ENCODE data around the gene KCNQ4.

KCNQ4 gene

GRCh38 chr1:40797668-40798010 lies 14.1 kb downstream of the KCNQ4 start:
- DNase-seq, result no peak

- DNase-seq, result no peak
These were observed 15.0 kb downstream of the KCNQ4 start for GRCh38 chr1:40798366-40799281.

- DNase-seq, result no peak
These were observed 15.8 kb downstream of the KCNQ4 start for GRCh38 chr1:40799351-40799867.

GRCh38 chr1:40801742-40802077 lies 18.1 kb downstream of the KCNQ4 start:
- DNase-seq, result no peak

- DNase-seq, result peak; percentile 57 to 83 (median 70)
These were observed 18.6 kb downstream of the KCNQ4 start for GRCh38 chr1:40802078-40802741.

- DNase-seq, result no peak
These were observed 19.1 kb downstream of the KCNQ4 start for GRCh38 chr1:40802742-40803113.

GRCh38 chr1:40803447-40803846 lies 19.9 kb downstream of the KCNQ4 start:
- no peak for DNase-seq

GRCh38 chr1:40803902-40804301 lies 20.3 kb downstream of the KCNQ4 start:
- DNase-seq, result no peak

- no peak for DNase-seq
These were observed 22.7 kb downstream of the KCNQ4 start for GRCh38 chr1:40806240-40806639.

- no peak for DNase-seq
These were observed 23.4 kb downstream of the KCNQ4 start for GRCh38 chr1:40806731-40807695.

GRCh38 chr1:40808002-40808401 lies 24.4 kb downstream of the KCNQ4 start:
- DNase-seq, result no peak

- DNase-seq, result no peak
These were observed 24.9 kb downstream of the KCNQ4 start for GRCh38 chr1:40808444-40808843.

GRCh38 chr1:40808909-40809308 lies 25.3 kb downstream of the KCNQ4 start:
- no peak for DNase-seq

- no peak for DNase-seq
These were observed 27.3 kb downstream of the KCNQ4 start for GRCh38 chr1:40810927-40811326.

GRCh38 chr1:40815420-40815819 lies 31.8 kb downstream of the KCNQ4 start:
- DNase-seq, result no peak

- DNase-seq, result no peak
These were observed 34.2 kb downstream of the KCNQ4 start for GRCh38 chr1:40817791-40818263.

- DNase-seq, result peak; percentile 36 to 87 (median 60)
These were observed 34.8 kb downstream of the KCNQ4 start for GRCh38 chr1:40818264-40818961.

GRCh38 chr1:40819101-40819500 lies 35.5 kb downstream of the KCNQ4 start:
- DNase-seq, result no peak

- DNase-seq, result no peak
These were observed 36.7 kb downstream of the KCNQ4 start for GRCh38 chr1:40820251-40820797.

- DNase-seq, result no peak
These were observed 37.5 kb downstream of the KCNQ4 start for GRCh38 chr1:40820911-40821693.

- DNase-seq, result no peak
These were observed 39.3 kb downstream of the KCNQ4 start for GRCh38 chr1:40822890-40823289.

Data from activated naive CD4-positive, alpha-beta T cell (primary cell).